ENCODE data around the gene LYST. TPM values are rescaled to one million over a fixed set of nuclear protein-coding genes. Genes with fewer than 3 reads are reported as not detected.

The LYST gene
- total RNA-seq, 2 experiments from 2014 or later: 24.7 to 26.8 TPM

DNA sequence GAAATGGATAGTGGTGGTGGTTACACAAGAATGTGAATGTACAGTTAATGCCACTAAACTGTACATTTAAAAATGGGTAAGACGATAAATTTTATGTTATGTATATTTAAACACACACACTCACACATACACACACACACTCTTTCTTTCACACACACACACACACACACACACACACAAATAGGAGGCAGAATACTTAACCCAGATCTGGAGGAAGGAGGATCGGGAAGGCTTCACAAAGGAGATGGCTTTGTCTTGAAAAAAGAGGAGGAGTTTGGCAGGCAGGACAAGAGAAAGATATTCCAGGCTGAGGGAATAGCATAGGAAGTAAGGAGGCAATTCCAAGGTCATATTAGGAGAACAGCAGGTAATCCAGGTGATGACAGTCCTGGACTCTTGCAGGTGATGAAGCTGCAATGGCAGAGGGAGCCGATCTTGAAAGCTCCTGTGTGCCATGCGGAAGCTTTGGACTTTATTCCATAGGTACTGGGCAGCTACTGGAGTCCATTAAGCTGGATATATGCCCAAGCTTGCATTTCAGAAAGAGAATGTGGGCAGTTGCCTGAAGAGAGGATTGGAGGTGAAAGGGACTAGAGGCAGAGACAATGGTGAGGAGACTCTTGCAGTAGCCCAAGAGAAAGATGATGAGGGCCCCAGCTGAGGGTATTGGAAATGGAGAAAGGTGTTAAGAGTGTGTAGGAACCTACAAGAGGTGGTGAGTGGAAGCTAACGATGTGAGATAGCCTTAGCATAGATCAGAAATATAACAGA lies 15.4 kb upstream of the LYST start:
- Mint-ChIP-seq H3K27me3 (no peaks in the 10 kb centered on the region), H3K36me3 (ENCODE audit: low read depth) (no peaks in the 10 kb centered on the region), H3K9me3 (no peaks in the 10 kb centered on the region), H3K4me1 (peaks cover 32% of the 10 kb centered on the region), H3K27ac (no peak overlapping the region), H3K4me3 (no peak overlapping the region)
- DNase-seq: no peak
- ChIA-PET POLR2A (no interaction called here), CTCF (interaction anchor here (0.9 to 1.3 kb wide), 4 partner anchors 17 to 66 kb away, joined by 3 to 4 read pairs (median 3); no protein-coding TSS in a partner anchor)

DNA sequence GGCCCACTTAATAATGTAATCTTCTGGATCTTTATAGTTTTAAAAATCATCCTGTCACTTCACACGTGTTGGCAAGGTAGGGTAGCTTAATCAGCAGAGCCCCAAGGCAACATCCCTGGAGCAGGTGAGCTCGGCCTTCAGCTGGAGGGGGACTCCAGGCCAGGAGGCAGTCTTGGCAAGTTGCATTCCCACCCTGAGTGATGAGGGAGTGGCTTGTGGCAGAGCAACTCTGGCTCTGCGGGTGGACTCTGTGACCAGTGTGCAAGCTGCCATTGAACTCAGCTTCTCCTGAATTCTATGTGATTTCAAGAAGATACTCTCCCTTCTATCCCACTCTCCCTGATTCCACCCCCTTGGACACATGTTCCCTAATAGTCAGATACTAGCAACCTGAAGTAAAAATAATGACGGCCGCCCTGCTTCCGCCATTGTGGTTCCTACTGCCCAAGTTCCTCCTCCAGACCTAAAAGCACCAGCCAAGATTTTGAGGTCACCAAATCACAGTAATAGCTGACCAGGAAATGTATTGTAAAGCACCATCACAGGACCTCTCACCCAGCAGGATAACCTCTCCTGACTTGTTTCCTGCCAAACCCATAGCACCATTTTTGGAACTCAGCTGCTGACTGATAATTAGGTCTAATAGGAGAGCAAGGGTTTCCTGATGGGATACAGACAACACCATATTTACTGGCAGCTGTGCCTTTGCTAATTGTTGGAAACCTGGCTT lies 11.5 kb upstream of the LYST start:
- Mint-ChIP-seq H3K27ac (no peak overlapping the region), H3K36me3 (ENCODE audit: low read depth) (no peaks in the 10 kb centered on the region)
- POLR2A ChIA-PET: no interaction called here

DNA sequence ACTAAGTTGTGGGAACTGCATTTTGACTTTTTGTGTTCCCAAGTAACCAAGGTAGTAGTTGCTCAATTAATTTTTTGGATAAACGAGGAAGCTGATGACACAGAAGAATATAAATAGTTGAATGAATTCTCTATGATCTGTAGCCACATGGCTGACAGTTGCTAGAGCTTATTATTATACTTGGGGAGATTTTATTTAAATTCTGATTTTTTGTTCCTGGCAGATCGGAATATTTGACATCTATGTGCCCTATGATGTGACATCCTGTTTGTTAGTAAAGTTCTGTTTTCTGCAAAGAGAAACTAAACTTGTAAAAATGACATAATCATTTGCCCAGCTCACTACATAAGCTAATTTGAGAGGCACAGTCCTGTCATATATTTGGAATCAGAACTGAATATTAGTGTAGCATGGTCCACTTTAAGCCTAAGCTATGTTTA lies 9.7 kb upstream of the LYST start:
- Mint-ChIP-seq H3K27ac (peak overlapping the region; percentile 83), H3K4me3 (peak overlapping the region; percentile 23), H3K9me3 (no peaks in the 10 kb centered on the region), H3K36me3 (ENCODE audit: low read depth) (no peaks in the 10 kb centered on the region), H3K27me3 (no peaks in the 10 kb centered on the region), H3K4me1 (peaks cover 66% of the 10 kb centered on the region)
- ChIA-PET POLR2A (no interaction called here), CTCF (interaction anchor here (0.8 to 2.7 kb wide), 5 partner anchors 8 to 82 kb away, joined by 3 to 13 read pairs (median 5); partner anchors contain the start of gene LYST)
- no peak for DNase-seq

More for the DNA sequence above, 11.5 kb upstream of the LYST start:
- CTCF ChIA-PET: interaction anchor here (1.9 to 2.1 kb wide), 2 partner anchors 9 to 12 kb away, joined by 6 to 7 read pairs; partner anchors contain the start of gene LYST
- Mint-ChIP-seq H3K27me3 (no peaks in the 10 kb centered on the region), H3K9me3 (no peaks in the 10 kb centered on the region), H3K4me3 (no peak overlapping the region), H3K4me1 (peaks cover 57% of the 10 kb centered on the region)
- DNase-seq: no peak

DNA sequence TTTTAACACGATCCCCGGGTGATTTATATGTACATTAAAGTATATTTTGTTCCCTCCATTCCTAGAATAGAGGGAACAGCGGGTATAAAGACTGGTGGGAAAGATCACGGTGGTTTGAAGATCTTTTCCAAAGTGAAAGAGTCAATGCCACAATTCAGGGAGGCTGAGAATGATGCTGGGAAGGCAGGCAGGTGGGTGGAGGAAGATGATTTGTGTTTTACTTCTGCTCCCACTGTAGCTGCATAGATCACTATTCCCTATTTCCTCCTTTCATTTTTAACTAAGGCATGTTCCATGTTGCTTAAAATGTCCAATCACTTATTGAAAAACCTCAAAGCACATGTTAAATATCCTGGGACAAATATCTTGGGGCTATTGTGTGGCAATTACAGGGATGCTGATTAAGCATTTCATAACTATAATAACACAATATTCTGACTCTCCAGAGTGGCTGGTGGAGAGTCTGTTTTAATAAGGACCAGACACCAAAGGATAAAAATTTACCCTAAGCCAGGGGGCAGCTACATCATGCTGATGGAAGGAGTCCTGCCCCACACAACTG lies 8.4 kb upstream of the LYST start:
- Mint-ChIP-seq H3K27ac (no peak overlapping the region), H3K36me3 (ENCODE audit: low read depth) (no peaks in the 10 kb centered on the region), H3K9me3 (no peaks in the 10 kb centered on the region), H3K27me3 (no peaks in the 10 kb centered on the region), H3K4me3 (no peak overlapping the region), H3K4me1 (peaks cover 61% of the 10 kb centered on the region)
- POLR2A ChIA-PET: no interaction called here
- no peak for DNase-seq
- CTCF ChIA-PET: interaction anchor here (1.6 to 2.7 kb wide), 2 partner anchors 9 to 12 kb away, joined by 7 to 13 read pairs; partner anchors contain the start of gene LYST

DNA sequence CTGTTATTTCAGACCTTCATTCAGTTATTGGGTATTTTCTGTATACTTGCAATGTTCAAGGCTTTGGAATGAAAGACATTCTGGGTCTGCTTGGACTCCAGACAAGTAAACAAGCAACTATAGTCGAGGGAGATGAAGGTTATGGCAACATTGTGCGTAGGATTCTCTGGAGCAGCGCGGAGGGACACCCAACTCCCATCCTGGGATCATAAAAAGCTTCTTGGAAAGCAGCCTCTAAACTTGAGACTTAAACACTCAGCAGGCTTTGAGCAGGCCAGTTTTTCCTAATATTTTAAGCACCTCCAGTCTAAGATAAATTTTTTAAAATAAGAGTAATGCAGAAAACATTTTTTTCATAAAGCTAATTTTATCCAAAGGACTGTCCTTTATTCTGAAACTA lies 7.6 kb upstream of the LYST start:
- Mint-ChIP-seq H3K27me3 (no peaks in the 10 kb centered on the region), H3K4me3 (no peak overlapping the region), H3K4me1 (peaks cover 58% of the 10 kb centered on the region), H3K27ac (no peak overlapping the region), H3K9me3 (no peaks in the 10 kb centered on the region), H3K36me3 (ENCODE audit: low read depth) (no peaks in the 10 kb centered on the region)
- POLR2A ChIA-PET: no interaction called here
- no peak for DNase-seq
- CTCF ChIA-PET: interaction anchor here (1.6 kb wide), 1 partner anchor 13 kb away, joined by 7 read pairs; no protein-coding TSS in a partner anchor

DNA sequence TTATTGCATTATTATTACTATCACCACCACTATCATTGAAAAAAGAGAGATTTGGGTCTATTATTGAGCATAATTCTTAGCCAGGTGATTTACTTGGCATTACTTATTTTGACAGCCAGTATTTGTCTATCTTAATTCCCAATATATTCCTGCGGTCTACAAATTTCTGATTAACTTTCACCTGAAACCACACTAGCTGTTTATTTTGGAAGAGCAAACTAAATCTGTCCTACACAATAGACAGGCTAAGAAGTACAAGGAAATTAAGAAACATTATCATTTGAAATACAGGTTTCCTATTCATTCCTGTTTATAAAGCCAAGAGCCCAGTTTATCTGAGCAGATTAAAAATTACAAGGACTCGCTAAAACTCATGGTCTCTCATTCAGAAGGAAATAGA lies 6.9 kb upstream of the LYST start:
- Mint-ChIP-seq H3K4me3 (no peak overlapping the region), H3K27me3 (no peaks in the 10 kb centered on the region), H3K4me1 (peaks cover 56% of the 10 kb centered on the region), H3K27ac (no peak overlapping the region), H3K9me3 (no peaks in the 10 kb centered on the region), H3K36me3 (ENCODE audit: low read depth) (no peaks in the 10 kb centered on the region)
- CTCF ChIA-PET: no interaction called here
- POLR2A ChIA-PET: no interaction called here
- DNase-seq: no peak

DNA sequence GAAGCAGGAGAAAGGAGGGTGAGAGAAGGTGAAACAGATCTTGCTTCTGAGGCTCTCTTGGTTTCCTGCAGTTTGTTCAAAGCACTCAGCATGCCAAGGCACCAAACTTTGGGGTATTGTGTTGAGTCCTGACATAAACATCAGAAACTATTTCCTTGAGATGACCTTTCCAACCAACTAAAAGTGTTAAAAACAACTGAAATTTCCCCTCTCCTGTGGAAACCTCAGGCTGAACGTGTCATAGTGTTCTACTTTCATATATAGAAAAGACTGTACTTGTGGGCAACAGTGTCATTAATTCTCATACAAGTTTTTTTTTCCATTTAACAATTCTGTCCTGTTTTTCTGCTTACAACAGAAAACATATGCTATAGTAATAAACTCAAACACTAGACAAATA lies 6.3 kb upstream of the LYST start:
- Mint-ChIP-seq H3K27ac (peak overlapping the region; percentile 72), H3K4me1 (peaks cover 56% of the 10 kb centered on the region), H3K36me3 (ENCODE audit: low read depth) (no peaks in the 10 kb centered on the region), H3K27me3 (no peaks in the 10 kb centered on the region), H3K9me3 (no peaks in the 10 kb centered on the region), H3K4me3 (no peak overlapping the region)
- no peak for DNase-seq
- POLR2A ChIA-PET: no interaction called here
- CTCF ChIA-PET: no interaction called here

DNA sequence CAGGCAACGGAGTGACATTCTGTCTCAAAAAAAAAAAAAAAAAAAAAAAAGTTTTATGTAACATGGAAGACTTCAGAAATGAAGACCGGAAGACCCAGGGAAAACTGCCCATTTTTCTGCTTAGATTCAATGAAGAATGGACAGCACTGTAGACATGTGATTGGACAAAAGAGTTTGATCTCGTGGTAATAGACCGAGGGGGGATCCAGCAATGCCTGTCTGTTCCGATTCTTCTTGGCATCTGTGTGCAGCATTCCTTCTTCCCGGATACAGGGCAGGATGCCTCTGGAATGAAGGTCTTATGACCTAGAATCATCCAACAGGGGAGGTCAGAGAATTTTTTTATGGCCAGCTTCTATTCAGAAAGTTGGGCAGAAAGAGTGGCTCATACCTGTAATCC lies 5.6 kb upstream of the LYST start:
- Mint-ChIP-seq H3K4me1 (peaks cover 57% of the 10 kb centered on the region), H3K36me3 (ENCODE audit: low read depth) (no peaks in the 10 kb centered on the region), H3K9me3 (no peaks in the 10 kb centered on the region), H3K27ac (no peak overlapping the region), H3K4me3 (no peak overlapping the region), H3K27me3 (no peaks in the 10 kb centered on the region)
- CTCF ChIA-PET: interaction anchor here (0.6 to 1.1 kb wide), 2 partner anchors 16 to 29 kb away, joined by 3 to 4 read pairs; no protein-coding TSS in a partner anchor
- POLR2A ChIA-PET: no interaction called here
- no peak for DNase-seq

DNA sequence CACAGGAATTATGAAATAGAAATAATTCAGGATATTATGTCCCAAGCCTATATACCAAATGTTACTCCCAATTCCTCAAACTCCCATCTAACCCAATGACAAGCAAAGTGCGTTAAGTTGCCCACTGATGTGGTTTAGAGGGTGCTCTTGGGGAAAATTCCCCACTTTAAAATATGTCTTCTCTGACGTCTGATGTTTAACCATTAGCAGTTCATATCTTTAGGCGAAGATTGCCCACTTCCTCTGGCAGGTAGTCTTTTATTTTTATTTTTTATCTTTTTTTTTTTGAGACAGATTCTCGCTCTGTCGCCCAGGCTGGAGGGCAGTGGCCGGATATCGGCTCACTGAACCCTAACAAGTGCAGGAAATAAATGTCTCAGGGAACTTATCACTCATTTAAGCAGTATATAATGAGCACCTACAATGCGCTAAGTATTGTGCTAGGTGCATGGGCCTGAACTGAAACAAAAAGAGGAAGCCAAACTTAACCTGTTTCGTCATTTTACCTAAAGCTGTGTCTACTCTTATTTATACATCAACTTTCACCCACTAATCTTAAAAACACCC lies 1.3 kb upstream of the LYST start:
- peak overlapping the region; percentile 97 for H3K27ac Mint-ChIP-seq
- ChIA-PET CTCF (interaction anchor here (0.6 to 2.4 kb wide), 5 partner anchors 10 to 130 kb away, joined by 3 to 6 read pairs (median 4); no protein-coding TSS in a partner anchor), POLR2A (no interaction called here)
- H3K27me3 Mint-ChIP-seq: no peaks in the 10 kb centered on the region
- peak; percentile 61 for DNase-seq
- H3K4me3 Mint-ChIP-seq: peak overlapping the region; percentile 92
- peaks cover 50% of the 10 kb centered on the region for H3K4me1 Mint-ChIP-seq
- peaks cover 12% of the 10 kb centered on the region for H3K36me3 Mint-ChIP-seq (ENCODE audit: low read depth)
- H3K9me3 Mint-ChIP-seq: no peaks in the 10 kb centered on the region

DNA sequence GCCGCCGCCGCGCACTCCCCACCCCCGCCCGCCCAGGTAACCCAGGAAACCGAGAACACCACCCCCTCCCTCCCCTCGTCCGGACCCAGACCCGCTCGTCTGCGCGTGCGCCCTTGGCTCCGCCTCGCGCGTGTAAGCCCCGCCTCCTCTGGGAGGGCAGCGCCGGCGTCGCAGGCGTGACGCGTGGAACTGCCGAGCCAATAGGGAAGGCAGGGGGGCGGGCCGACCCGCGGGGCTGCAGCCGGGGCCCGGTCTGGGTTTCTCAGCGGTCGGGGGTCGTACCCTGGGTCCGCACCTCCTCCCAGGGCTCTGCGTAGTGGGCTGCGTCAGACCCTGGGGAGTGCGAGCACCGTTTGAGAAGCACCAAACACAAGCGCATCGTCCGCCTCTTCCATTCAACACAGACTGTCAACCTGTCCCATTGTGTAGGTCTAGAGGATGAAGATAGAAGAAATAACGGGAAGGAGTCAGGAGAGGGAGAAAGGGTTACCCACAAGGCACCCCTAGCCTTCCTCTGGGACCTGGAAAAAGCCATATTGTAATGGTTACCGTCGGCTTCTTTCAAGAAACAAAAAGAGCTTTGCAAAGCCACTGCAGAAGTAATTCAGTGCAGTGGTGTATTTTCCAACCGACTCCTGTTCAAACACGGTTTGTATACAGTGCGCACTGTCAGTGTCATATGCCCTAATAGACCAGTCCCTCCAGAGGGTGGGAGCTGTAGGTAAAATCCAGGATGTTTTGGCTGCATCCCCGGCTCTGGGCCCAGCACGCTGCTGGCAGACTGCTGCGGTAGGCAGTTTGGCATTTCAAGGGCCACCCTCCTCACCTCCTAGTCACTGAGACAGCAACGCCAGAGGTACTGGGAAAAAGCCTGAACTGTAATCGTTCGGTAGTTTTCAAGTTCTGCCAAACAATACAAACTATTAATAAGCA lies 473 bp upstream of the LYST start:
- DNase-seq: peak; percentile 97
- ChIA-PET POLR2A (interaction anchor here (1.3 kb wide), 1 partner anchor 9 kb away, joined by 4 read pairs; no protein-coding TSS in a partner anchor), CTCF (interaction anchor here (0.6 to 2.8 kb wide), 7 partner anchors 9 to 131 kb away, joined by 3 to 13 read pairs (median 3); no protein-coding TSS in a partner anchor)
- Mint-ChIP-seq H3K27ac (peak overlapping the region; percentile 97), H3K4me3 (peak overlapping the region; percentile 92), H3K36me3 (ENCODE audit: low read depth) (peaks cover 15% of the 10 kb centered on the region), H3K27me3 (no peaks in the 10 kb centered on the region), H3K4me1 (peaks cover 48% of the 10 kb centered on the region), H3K9me3 (no peaks in the 10 kb centered on the region)

DNA sequence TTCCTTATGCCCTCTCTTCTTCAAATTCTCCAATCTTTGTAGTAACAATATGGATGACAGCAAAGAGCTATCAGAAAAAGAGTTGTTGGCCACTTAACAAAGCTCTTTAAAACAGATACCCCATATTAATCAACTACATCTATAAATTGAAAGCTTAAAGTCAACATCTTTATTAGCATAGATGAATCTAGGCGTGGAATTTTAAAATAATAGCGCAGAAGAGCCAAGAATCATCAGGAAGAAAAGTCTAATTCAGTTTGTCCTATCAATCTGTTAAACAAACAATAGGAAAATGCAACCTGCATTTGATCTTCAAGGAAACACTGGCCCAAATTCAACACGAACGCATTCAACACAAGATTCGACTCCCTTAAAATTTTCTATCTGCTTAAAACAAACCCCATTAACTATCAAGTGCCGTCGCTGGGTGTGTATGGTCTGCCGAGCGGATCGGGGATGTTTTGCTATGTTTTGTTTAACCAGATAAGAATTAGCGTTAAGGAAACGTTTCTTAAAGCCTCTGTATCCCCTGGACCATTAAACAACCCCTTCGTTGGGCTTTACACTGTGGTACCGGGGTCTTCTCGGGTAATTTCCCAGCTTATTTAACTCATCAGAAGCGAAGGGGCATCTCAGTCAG lies 1.0 kb downstream of the LYST start:
- H3K27me3 Mint-ChIP-seq: no peaks in the 10 kb centered on the region
- CTCF ChIA-PET: interaction anchor here (0.7 to 2.8 kb wide), 9 partner anchors 8 to 106 kb away, joined by 3 to 13 read pairs (median 4); no protein-coding TSS in a partner anchor
- peak overlapping the region; percentile 92 for H3K4me3 Mint-ChIP-seq
- POLR2A ChIA-PET: interaction anchor here (0.6 to 1.3 kb wide), 3 partner anchors 8 to 64 kb away, joined by 3 to 4 read pairs (median 3); no protein-coding TSS in a partner anchor
- H3K9me3 Mint-ChIP-seq: no peaks in the 10 kb centered on the region
- peaks cover 18% of the 10 kb centered on the region for H3K36me3 Mint-ChIP-seq (ENCODE audit: low read depth)
- peaks cover 53% of the 10 kb centered on the region for H3K4me1 Mint-ChIP-seq
- no peak for DNase-seq
- peak overlapping the region; percentile 93 for H3K27ac Mint-ChIP-seq

All from activated CD4-positive, alpha-beta T cell treated with anti-CD3 and anti-CD28 coated beads, Interleukin-2, amount 10 ng/mL, durations not matched to agents 7 days and 5 days (primary cell).